HG03175 (cell line): ENCODE measurements around the gene ATP11C.
"Not testable (repeated sequence)": the region's sequence is repeated elsewhere in the genome, so short reads cannot be mapped to it uniquely, and the experiment has no call there.

Experiments used
- ATAC-seq: cut with Tn5 transposase; IDR thresholded peaks from one replicate; pipeline ENCODE4 v1.9.1; 2021; ENCODE audit warnings: mild to moderate bottlenecking, moderate library complexity; ENCODE audit not compliant: unreplicated experiment

ATP11C gene

DNA sequence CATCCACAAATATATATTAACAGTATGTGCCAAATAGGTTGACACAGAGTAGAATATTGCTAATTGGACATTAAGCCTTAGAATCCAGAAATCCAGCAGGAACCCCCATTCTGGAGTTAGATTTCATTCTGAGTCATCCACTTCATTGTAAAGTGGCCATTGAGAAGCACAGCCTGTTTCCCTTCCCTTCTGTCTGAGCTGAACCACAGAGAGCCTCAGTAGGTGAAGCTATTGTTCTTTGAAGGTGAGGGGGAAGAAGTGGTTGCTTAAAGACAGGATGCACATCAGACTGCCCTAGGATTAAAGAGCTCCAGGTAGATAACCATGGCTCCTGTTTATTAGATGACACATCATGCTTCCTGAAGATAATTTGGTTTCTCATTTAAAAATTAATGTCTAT, 194.3 kb downstream of the ATP11C start:
- no peak for ATAC-seq

DNA sequence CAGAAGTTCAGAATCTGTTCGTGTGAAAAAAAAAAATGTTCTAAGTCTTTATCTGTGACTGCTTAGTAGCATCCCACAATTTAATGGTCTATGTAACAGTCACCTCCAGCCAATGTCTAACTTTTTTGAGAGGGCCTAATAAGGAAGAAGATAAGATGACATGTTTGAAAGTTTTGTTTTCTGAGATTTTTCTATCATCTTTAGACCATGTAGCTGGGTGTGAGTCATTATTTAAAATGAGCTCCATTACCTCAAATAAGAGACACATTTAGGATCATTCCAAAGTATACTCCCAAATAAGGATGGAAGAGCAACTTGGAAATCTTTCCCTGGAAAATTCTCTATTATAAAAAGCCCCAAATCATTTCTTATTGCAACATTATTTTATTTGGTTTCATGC, 196.7 kb downstream of the ATP11C start:
- ATAC-seq, result no peak

DNA sequence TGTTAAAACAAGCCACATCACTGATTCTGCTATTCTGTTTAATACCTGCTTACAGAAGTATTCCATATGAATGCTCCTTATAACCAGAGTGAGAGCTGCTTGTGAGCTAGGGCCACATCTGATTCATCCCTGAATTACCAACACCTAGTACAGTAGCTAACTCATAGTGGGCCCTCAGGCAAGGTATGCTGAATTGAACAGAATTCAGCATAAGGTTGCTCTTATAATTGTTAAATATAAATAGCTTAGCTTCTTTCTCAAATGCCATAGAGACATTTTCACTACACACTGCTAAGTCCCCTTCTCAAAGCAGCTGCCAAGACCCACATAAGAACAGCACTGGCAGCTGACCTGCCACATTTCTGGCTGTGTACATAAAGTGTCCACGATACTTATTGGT, 197.9 kb downstream of the ATP11C start:
- no peak for ATAC-seq

DNA sequence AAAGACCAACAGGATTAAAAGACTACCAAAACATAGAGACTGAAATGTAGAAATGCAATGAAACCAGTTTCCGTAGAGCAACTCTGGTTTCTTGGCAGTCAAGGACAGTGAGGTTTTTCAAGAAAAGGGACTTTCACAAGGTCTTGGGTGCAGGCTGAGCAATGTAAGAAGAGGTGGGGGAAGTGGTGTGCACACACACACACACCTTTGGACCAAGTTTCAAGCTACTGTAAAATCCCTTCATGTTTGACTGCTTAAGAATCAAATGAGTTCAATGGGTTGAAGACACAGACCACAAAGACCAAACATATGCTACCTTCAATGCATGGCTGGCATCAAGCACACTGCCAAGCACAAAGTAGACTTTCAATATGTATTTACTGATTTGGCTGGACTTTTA, 207.1 kb downstream of the ATP11C start:
- peak; percentile 86 for ATAC-seq

DNA sequence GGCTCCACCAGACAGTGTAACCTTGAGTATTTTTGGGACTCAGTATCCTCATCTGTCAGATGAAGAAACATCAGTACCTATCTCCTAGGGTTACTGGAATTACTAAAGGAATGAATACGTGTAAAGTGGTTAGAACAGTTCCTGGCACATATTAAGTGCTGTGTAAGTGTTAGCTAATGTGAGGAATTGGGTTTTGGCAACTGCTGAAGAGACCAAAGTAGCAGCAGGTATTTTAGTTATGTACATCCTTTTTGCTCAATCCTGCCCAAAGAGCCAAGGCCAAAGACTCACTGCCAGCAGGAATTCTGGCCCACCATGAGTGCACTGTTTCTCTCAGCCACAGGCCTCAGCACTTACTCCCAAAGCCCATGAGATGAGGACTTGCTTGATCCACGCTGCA, 208.2 kb downstream of the ATP11C start:
- ATAC-seq, result no peak

DNA sequence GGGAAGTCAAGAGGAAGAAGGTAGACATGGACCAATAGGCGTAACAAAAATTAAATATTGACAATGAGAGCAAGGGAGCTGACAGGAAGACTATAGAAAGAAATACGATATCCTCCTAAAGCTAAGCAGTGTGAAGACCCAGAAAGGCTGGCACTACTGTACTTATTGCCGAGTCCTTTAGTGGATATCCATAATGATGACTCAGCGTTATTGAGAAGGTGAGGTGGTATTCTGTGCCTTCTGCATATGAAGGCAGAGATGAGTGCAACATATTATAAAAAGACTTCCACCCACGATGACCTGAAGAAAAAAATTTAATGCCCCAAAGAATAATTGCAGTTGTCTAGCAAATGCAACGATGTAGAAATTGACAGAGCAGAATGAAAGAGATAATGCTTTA, 211.9 kb downstream of the ATP11C start:
- no peak for ATAC-seq

DNA sequence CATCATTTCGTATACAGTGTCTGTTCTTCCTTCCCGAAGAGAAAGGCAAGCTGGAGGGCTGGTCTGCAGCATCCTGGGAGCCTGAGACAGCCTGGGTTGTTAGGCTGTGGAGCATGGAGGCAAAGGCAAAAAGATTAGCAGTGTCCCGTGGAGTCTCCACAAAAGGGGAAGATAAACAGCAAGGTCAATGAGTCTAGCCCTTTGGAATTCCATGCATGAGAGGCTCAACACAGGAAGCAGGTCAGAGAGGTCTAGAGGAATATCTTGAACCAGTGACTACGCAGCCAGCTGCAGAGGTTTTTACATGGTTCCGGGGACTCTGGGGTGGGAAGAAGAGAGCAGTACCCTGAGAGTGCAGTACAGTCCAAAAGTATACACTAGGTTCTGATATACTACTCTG, 212.7 kb downstream of the ATP11C start:
- ATAC-seq, result no peak

DNA sequence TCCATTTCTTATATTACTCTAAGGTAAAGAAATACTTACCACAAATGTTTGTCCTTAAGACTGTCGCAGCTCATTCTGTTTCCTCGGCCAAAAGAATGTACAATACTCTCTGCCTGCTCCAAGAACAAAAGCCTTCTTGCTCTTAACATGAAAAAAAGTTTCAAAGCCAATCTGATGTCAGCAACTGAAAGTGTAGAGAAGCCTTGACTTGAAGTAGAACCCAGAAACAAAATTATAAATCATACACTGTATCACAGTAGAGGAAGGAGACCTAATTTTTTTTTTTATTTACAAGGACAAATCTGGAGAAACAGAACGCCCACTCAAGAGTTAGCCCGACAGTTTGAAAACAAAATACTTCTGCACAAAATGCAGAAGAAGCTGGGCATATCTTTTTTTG, 224.8 kb downstream of the ATP11C start, which contains the start of gene MCF2:
Gene MCF2, minus strand, starts transcription at position 101 of the 400 bp plus-strand sequence. CDS start 56,423 bp downstream, outside the sequence.
- no peak for ATAC-seq

DNA sequence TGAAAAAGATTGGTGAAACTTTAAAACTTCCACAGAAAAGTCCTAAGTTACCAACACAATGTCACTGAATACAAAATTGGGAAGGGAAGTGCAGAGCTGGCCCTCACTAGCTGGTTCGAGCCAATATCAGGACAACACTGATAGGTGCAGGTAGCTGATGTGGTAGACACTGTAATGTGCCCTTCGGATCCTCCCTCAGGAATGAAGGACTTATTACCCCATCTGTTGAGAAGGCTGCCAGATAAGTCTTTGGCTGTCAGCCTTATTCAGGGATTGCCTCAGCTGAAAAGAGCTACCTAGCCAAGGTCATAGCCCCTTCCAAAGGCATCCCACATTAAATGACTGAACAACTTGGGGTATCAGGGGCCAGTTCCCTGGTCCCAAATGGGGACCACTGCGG, 230.2 kb downstream of the ATP11C start:
- ATAC-seq, result no peak

DNA sequence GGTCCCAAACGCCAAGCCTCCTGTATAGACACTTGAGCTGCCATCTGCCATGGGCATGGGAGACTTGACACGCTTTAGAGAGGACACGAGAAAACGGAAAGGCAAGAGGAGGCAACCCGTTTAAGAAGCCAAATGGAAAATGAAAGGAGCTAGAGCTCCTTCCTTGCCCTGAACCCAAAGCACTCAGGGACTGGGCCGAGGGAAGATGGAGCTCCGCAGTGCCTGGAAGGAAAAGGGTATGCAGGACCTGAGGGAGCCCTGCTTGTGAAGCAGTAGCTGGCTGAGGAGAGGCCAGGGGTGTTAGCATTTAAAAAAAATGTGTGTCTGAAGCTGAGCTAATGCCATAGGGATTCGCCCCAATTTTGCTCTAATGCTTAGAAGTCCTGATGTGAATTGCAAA, 239.9 kb downstream of the ATP11C start:
- no peak for ATAC-seq

DNA sequence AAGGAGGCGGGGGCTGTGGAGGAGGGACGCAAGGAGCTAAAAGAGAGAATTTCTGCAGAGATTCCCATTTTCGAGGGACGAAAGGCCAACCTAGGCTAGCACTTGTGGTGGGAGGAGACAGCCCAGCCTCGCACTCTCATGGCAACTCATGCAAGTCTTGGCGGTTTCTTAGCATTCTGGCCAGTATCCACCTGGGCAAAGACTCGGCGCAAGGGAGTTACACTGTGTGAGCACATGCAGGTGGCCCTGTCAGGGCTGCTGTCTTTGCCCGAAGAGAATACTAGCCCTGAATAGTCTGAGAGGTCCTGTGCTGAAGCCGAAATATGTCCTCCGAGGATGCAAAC, 240.4 kb downstream of the ATP11C start:
- ATAC-seq, result peak; percentile 40

DNA sequence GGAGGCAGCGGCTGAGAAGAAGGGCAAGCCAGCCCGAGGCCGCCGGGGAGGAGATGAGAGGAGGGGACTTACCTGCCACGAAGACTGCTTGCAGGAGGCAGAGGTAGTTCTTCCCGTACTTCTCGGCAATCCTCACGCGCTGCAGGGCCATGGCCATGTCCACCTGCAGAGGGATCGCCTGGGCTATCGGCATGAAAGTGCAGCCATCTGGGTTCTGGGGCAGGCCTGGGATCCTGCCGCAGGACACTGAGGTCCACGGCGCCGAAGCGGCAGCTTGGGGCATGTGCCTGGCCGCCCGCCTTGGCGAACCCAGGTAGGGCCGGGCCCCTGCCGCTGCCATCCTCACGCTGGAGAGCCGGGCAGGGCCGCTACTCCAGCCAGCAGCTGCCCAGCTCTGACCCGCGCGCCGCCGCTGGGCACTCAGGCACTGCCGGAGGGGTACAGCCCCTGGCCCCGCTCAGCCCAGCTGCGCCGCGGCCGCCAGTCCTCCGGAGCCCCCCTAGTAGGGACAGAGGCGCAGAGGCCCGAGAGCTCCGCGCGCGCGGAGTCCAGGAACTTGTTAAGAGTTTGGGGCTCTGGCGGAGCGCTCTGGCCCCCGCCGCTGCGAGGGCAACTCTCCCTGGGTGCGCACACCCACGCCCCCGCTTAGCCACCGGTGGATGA, 240.9 kb downstream of the ATP11C start:
- ATAC-seq, result peak; percentile 58

DNA sequence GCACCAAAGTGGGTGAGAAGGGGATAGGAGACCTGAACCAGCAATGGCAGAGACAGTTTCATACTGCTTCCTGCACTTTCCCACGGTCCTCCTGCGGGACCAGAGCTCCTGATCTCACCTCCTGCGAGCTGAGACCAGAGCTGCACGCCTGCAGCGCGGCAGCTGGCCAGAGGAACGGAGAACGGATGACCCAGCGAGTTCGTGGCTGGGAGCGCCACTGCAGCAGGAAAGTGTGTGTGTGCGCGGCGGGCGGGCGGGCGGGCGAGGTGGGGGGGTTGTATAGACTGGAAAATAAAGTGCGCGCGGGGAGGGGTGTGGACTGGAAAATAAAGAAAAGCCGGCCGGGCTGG, 241.4 kb downstream of the ATP11C start:
- ATAC-seq, result peak; percentile 28

DNA sequence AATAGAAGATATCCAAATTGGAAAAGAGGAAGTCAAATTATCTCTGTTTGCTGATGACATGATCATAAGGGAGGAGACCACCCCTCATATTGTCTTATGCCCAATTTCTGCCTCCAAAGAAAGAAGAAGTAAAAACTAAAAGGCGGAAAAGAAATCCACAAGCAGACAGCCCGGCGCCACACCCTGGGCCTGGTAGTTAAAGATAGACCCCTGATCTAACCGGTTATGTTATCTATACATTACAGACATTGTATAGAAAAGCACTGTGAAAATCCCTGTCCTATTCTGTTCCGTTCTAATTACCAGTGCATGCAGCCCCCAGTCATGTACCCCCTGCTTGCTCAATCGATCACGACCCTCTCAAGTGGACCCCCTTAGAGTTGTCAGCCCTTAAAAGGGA, 247.7 kb downstream of the ATP11C start:
- not testable (repeated sequence) for ATAC-seq

DNA sequence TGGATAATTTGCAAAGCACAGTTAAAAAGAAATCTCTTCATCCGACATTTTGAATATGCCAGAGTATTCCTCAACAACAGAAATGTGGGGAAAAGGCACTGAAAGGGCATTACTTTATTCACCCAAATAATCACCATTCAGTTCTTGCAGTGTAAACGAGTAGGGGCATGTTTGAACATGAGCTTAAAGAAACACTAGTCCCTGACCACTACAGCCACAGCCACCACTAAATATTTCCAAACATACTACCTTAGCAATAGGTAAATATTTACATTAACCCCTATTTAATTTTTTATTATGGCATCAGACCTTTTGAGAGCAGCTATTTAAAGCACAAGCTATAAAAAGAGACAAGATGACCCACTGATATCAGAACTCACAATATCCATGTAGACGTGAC, 252.5 kb downstream of the ATP11C start:
- no peak for ATAC-seq
